ENCODE measurements around the gene VIPR1. TPM values are rescaled to one million over a fixed set of nuclear protein-coding genes. Genes with fewer than 3 reads are reported as not detected.

VIPR1 gene
- total RNA-seq, 1 experiment from 2014 or later = 9.4 TPM

GRCh38 chr3:42493126-42493797, 9.2 kb upstream of the VIPR1 start:
- Mint-ChIP-seq H3K27me3 (ENCODE audit: low read depth) (peaks cover 28% of the 10 kb centered on the region), H3K4me1 (peaks cover 31% of the 10 kb centered on the region), H3K4me3 (no peak overlapping the region), H3K36me3 (no peaks in the 10 kb centered on the region), H3K27ac (no peak overlapping the region), H3K9me3 (peaks cover 4% of the 10 kb centered on the region; the same call in 1 of the 2 replicates)
- CTCF ChIA-PET = no interaction called here
- DNase-seq (ENCODE audit: low spot score) (no peak), ATAC-seq (no peak)
- TF ChIP-seq ZSCAN18 (CRISPR knock-in tag; IDR thresholded peaks at IDR 0.05) (no peak), CTCF (IDR thresholded peaks at IDR 0.05) (no peak), RELA (CRISPR knock-in tag; IDR thresholded peaks at IDR 0.05; ENCODE audit: borderline replicate concordance) (no peak), ATF1 (CRISPR knock-in tag; IDR thresholded peaks at IDR 0.05) (no peak), MAX (CRISPR knock-in tag; IDR thresholded peaks at IDR 0.05) (no peak), JAZF1 (CRISPR knock-in tag; IDR thresholded peaks at IDR 0.05) (no peak), ZBTB43 (CRISPR knock-in tag; IDR thresholded peaks at IDR 0.05) (no peak), FOXP4 (CRISPR knock-in tag; IDR thresholded peaks at IDR 0.05) (no peak), ZNF317 (CRISPR knock-in tag; IDR thresholded peaks at IDR 0.05; ENCODE audit: borderline replicate concordance, low read depth) (no peak), NFATC4 (CRISPR knock-in tag; IDR thresholded peaks at IDR 0.05) (no peak), FOXK1 (CRISPR knock-in tag; IDR thresholded peaks at IDR 0.05) (no peak), NFE2L1 (CRISPR knock-in tag; IDR thresholded peaks at IDR 0.05) (no peak), CDX4 (CRISPR knock-in tag; IDR thresholded peaks at IDR 0.05; ENCODE audit: borderline replicate concordance) (no peak)
- POLR2A ChIA-PET = no interaction called here

GRCh38 chr3:42493798-42494151, 8.7 kb upstream of the VIPR1 start:
- Mint-ChIP-seq H3K27me3 (ENCODE audit: low read depth) (peaks cover 28% of the 10 kb centered on the region), H3K4me1 (peaks cover 31% of the 10 kb centered on the region), H3K9me3 (no peaks in the 10 kb centered on the region), H3K36me3 (no peaks in the 10 kb centered on the region), H3K4me3 (no peak overlapping the region), H3K27ac (no peak overlapping the region)
- no peak for ATAC-seq
- POLR2A ChIA-PET = no interaction called here
- CTCF ChIA-PET = no interaction called here
- DNase-seq (ENCODE audit: low spot score) = no peak
- no peak for TF ChIP-seq PREB (CRISPR knock-in tag; IDR thresholded peaks at IDR 0.05; ENCODE audit: borderline replicate concordance)
- no peak for TF ChIP-seq GABPB1 (CRISPR knock-in tag; IDR thresholded peaks at IDR 0.05)
- TF ChIP-seq HMGXB4 (CRISPR knock-in tag; IDR thresholded peaks at IDR 0.05) = no peak
- TF ChIP-seq ELF4 (CRISPR knock-in tag; IDR thresholded peaks at IDR 0.05; ENCODE audit: low read depth) = no peak
- TF ChIP-seq ZNF263 (CRISPR knock-in tag; IDR thresholded peaks at IDR 0.05; ENCODE audit: low read depth) = no peak
- no peak for TF ChIP-seq MYBL2 (CRISPR knock-in tag; IDR thresholded peaks at IDR 0.05)
- no peak for TF ChIP-seq ZNF396 (CRISPR knock-in tag; IDR thresholded peaks at IDR 0.05; ENCODE audit: borderline replicate concordance)
- no peak for TF ChIP-seq USF1 (CRISPR knock-in tag; IDR thresholded peaks at IDR 0.05)
